PC-3 (cell line): Measurements from ENCODE around the gene MAML2. TPM values are rescaled to one million over a fixed set of nuclear protein-coding genes. Genes with fewer than 3 reads are reported as not detected.

Experiments used
- ATAC-seq: fragments of 200-7000 bp; cut with Tn5 transposase; 2 replicates; pipeline ENCODE4 v1.9.1; 2020; ENCODE audit warnings: mild to moderate bottlenecking, moderate library complexity
- BruUV-seq: library from RNA; stranded (reverse); fragments of 400-500 nt; replicated peaks from 2 replicates; lab custom pipeline; 2021; lab: Mats Ljungman, UMichigan
- CTCF ChIA-PET: fragments of 300-600 bp; sonication (Branson Sonifier 250); formaldehyde crosslinking; loops from one replicate; lab custom pipeline; 2022; ENCODE audit warnings: antibody characterized with exemption; lab: Charles Lee
- POLR2A ChIA-PET: fragments of 300-600 bp; sonication (Branson Sonifier 250); formaldehyde crosslinking; loops from one replicate; lab custom pipeline; 2022; ENCODE audit warnings: antibody characterized with exemption; ENCODE audit not compliant: unreplicated experiment; lab: Charles Lee
- DNase-seq: peaks from one replicate; pipeline ENCODE4 v3.0.0-alpha.2; 2015
- H2AFZ ChIP-seq: fragments of 300-600 bp; sonication (generic); 2 replicates; pipeline ENCODE4 v1.6.0; 2016; ENCODE audit warnings: antibody characterized with exemption, low read length
- H3F3A ChIP-seq: fragments of 300-600 bp; sonication (generic); one replicate; pipeline ENCODE4 v1.6.0; 2017; ENCODE audit warnings: antibody characterized with exemption, low read length, control low read depth, mild to moderate bottlenecking; ENCODE audit not compliant: unreplicated experiment
- H3K27ac ChIP-seq: fragments of 300-600 bp; sonication (generic); 2 replicates; pipeline ENCODE4 v1.5.1; 2016; ENCODE audit warnings: mild to moderate bottlenecking, low read length
- H3K27me3 ChIP-seq: fragments of 300-600 bp; sonication (generic); 2 replicates; pipeline ENCODE4 v1.6.1; 2016; ENCODE audit warnings: low read length, mixed read lengths
- H3K36me3 ChIP-seq: fragments of 300-600 bp; sonication (generic); 2 replicates; pipeline ENCODE4 v1.6.1; 2016; ENCODE audit warnings: low read depth, mixed run types, low read length, mixed read lengths
- H3K4me1 ChIP-seq: fragments of 300-600 bp; sonication (generic); 2 replicates; pipeline ENCODE4 v1.5.1; 2016; ENCODE audit warnings: low read length; ENCODE audit not compliant: insufficient read depth
- H3K4me2 ChIP-seq: fragments of 300-600 bp; sonication (generic); 2 replicates; pipeline ENCODE4 v1.6.0; 2016; ENCODE audit warnings: low read length
- H3K4me3 ChIP-seq: fragments of 300-600 bp; sonication (generic); 2 replicates; pipeline ENCODE4 v1.5.1; 2016; ENCODE audit warnings: mild to moderate bottlenecking, low read length, mixed read lengths
- H3K79me2 ChIP-seq: fragments of 300-600 bp; sonication (generic); 2 replicates; pipeline ENCODE4 v1.6.1; 2017; ENCODE audit warnings: low read length, mixed read lengths
- H3K9ac ChIP-seq: fragments of 300-600 bp; sonication (generic); 2 replicates; pipeline ENCODE4 v1.6.0; 2016; ENCODE audit warnings: mild to moderate bottlenecking, low read length
- H3K9me2 ChIP-seq: fragments of 300-600 bp; sonication (generic); replicated peaks from 2 replicates; pipeline ENCODE4 v1.6.1; 2016; ENCODE audit warnings: mixed run types, low read length, mixed read lengths
- H3K9me3 ChIP-seq: fragments of 300-600 bp; sonication (generic); 2 replicates; pipeline ENCODE4 v1.6.1; 2016; ENCODE audit warnings: low read length, mixed read lengths
- H4K20me1 ChIP-seq: fragments of 300-600 bp; sonication (generic); 2 replicates; pipeline ENCODE4 v1.6.1; 2016; ENCODE audit warnings: low read length, mixed read lengths
- EZH2 ChIP-seq: fragments of 300-600 bp; sonication (generic); IDR thresholded peaks from one replicate; pipeline ENCODE4 v1.6.1; 2017; ENCODE audit warnings: antibody characterized with exemption, mild to moderate bottlenecking, low read length; ENCODE audit not compliant: unreplicated experiment
- EZH2phosphoT487 ChIP-seq: fragments of 300-600 bp; sonication (generic); IDR thresholded peaks from 2 replicates; pipeline ENCODE4 v1.6.1; 2018; ENCODE audit warnings: mild to moderate bottlenecking, antibody characterized with exemption, low read length, borderline replicate concordance
- intact Hi-C: fragments of 100-400 bp; cut with micrococcal nuclease; formaldehyde crosslinking; loops from 2 replicates; pipeline ENCODE4 v1.9.0; 2023
- total RNA-seq: library from RNA; depleted of rRNA; stranded (reverse); fragments of >200 nt; gene quantifications from 2 replicates; pipeline ENCODE4 v1.2.3, GENCODE V29; 2014
- TF ChIP-seq, protein P1 (sequence below): fragments of 300-600 bp; sonication (generic); conservative IDR thresholded peaks from 2 replicates; pipeline ENCODE4 v1.5.1; 2017; ENCODE audit warnings: antibody characterized with exemption, low read depth, mild to moderate bottlenecking, low read length

Gene MAML2
- total RNA-seq, 1 experiment from 2014 or later: 10.9 TPM

DNA sequence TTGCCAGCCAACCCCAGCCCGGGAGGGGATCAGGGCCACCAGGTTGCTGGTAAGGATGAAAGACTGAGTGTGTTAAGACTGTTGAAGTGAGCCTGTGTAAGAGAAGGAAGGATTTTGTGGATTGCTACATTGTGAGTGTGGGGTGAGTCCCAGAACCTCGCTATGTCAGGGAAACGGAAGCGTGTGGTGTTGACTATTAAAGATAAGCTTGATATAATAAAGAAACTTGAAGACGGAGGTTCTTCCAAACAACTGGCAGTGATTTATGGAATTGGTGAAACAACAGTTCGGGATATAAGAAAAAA is 47.4 kb upstream of the MAML2 start:
- peak overlapping the region; percentile 86 for H3K9ac ChIP-seq
- ChIA-PET CTCF (interaction anchor here (0.6 to 1.6 kb wide), 3 partner anchors 49 to 555 kb away, joined by 5 to 11 read pairs (median 7); no protein-coding TSS in a partner anchor), POLR2A (interaction anchor here (0.6 to 1.1 kb wide), 4 partner anchors 47 to 603 kb away, joined by 3 to 31 read pairs (median 8); partner anchors contain the start of gene MAML2)
- peaks cover 61% of the 10 kb centered on the region for H3K79me2 ChIP-seq
- H2AFZ ChIP-seq: peak overlapping the region; percentile 90
- H3K4me2 ChIP-seq: peak overlapping the region; percentile 92
- H3K4me3 ChIP-seq: peak overlapping the region; percentile 89
- H3K9me2 ChIP-seq: no peaks in the 10 kb centered on the region
- H4K20me1 ChIP-seq: no peaks in the 10 kb centered on the region
- ATAC-seq (peak; percentile 1), DNase-seq (no peak)
- intact Hi-C loops: loop anchor here (5.0 kb wide), 1 partner anchor 413 kb away; no protein-coding TSS in a partner anchor
- H3K27me3 ChIP-seq: no peaks in the 10 kb centered on the region
- peak overlapping the region; percentile 56 for H3K27ac ChIP-seq
- peaks cover 3% of the 10 kb centered on the region for H3F3A ChIP-seq
- TSS peak; percentile 75 for BruUV-seq
- H3K4me1 ChIP-seq: peaks cover 45% of the 10 kb centered on the region
- H3K9me3 ChIP-seq: no peaks in the 10 kb centered on the region
- no peaks in the 10 kb centered on the region for H3K36me3 ChIP-seq
- TF ChIP-seq, protein P1, sequence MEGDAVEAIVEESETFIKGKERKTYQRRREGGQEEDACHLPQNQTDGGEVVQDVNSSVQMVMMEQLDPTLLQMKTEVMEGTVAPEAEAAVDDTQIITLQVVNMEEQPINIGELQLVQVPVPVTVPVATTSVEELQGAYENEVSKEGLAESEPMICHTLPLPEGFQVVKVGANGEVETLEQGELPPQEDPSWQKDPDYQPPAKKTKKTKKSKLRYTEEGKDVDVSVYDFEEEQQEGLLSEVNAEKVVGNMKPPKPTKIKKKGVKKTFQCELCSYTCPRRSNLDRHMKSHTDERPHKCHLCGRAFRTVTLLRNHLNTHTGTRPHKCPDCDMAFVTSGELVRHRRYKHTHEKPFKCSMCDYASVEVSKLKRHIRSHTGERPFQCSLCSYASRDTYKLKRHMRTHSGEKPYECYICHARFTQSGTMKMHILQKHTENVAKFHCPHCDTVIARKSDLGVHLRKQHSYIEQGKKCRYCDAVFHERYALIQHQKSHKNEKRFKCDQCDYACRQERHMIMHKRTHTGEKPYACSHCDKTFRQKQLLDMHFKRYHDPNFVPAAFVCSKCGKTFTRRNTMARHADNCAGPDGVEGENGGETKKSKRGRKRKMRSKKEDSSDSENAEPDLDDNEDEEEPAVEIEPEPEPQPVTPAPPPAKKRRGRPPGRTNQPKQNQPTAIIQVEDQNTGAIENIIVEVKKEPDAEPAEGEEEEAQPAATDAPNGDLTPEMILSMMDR: no peak
- TF ChIP-seq EZH2phosphoT487: no peak
- TF ChIP-seq EZH2: no peak

DNA sequence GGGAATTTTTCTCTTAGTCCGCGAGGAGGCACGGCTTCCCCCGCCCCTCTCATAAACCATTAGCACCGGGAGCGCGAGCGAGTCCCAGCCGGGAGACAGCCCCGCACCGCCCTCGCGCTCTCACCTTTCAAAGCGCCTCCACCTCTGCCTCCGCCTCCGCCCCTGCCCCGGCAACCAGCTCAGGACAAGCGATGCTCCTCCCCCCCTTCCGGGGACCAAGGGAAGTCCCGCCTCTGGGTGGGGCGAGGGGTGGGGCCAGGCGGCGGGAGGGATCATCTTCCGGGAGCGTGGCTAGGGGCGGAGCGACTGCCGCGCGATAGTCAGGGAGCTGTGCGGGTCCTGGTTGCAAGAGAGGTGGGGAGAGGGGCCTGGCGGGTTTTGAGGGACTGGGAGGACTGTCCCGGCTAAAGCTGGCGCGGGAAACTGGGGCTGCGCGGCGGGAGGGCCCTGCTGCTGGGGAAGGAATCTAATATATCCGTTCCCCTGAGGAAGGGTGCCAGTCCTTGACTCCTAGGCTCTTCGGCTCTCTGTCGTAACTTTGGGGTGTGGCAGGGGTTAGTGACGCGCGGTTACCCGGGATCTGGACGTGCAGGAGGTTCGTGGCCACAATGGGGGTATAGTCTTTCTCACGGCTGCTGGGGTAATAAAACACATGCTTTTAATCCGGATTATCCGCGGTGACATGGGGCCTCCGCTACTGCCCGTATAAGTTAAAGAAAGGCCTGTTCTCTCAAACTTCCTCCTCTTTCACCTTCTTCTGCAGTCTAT is 46.9 kb upstream of the MAML2 start, which contains the start of the genes CCDC82 and JRKL:
CCDC82 (minus strand) TSS at position 193 of the 768 bp plus-strand sequence. CDS start 5,165 bp downstream, outside the sequence.
JRKL (plus strand) TSS at position 294 of the 768 bp plus-strand sequence. CDS start 637 bp downstream, outside the sequence.
- H3F3A ChIP-seq: peaks cover 3% of the 10 kb centered on the region
- peak within 1 kb of the TSS; percentile 90 for H2AFZ ChIP-seq
- ATAC-seq (peak; percentile 91), DNase-seq (peak; percentile 99)
- no peaks in the 10 kb centered on the region for H3K9me2 ChIP-seq
- peaks cover 45% of the 10 kb centered on the region for H3K4me1 ChIP-seq
- peak within 1 kb of the TSS; percentile 92 for H3K4me2 ChIP-seq
- ChIA-PET POLR2A (interaction anchor here (0.5 to 1.2 kb wide), 15 partner anchors 10 to 1323 kb away, joined by 3 to 31 read pairs (median 6); partner anchors contain the start of gene MAML2), CTCF (interaction anchor here (0.5 to 1.6 kb wide), 10 partner anchors 29 to 568 kb away, joined by 3 to 11 read pairs (median 4); partner anchors contain the start of gene MAML2)
- no peaks in the 10 kb centered on the region for H4K20me1 ChIP-seq
- no TSS peak for BruUV-seq
- intact Hi-C loops: loop anchor here (1.0 to 5.0 kb wide), 6 partner anchors 47 to 600 kb away; partner anchors contain the start of genes CEP57 and MAML2
- H3K79me2 ChIP-seq: peaks cover 61% of the 10 kb centered on the region
- no peaks in the 10 kb centered on the region for H3K36me3 ChIP-seq
- peak within 1 kb of the TSS; percentile 86 for H3K9ac ChIP-seq
- H3K9me3 ChIP-seq: no peaks in the 10 kb centered on the region
- peak within 1 kb of the TSS; percentile 89 for H3K4me3 ChIP-seq
- peak within 1 kb of the TSS; percentile 56 for H3K27ac ChIP-seq
- H3K27me3 ChIP-seq: no peaks in the 10 kb centered on the region
- TF ChIP-seq EZH2phosphoT487 (no peak), EZH2 (no peak)
- TF ChIP-seq, protein P1: no peak
